K562 (cell line): ENCODE data around the gene WDR90. TPM values are rescaled to one million over a fixed set of nuclear protein-coding genes. Genes with fewer than 3 reads are reported as not detected.

ENCODE experiments used
- ATAC-seq: fragments of 200-7000 bp; cut with Tn5 transposase; 3 replicates; pipeline ENCODE4 v1.9.1; 2020; ENCODE audit warnings: moderate library complexity
- BruUV-seq: library from RNA; stranded (reverse); fragments of 400-500 nt; replicated peaks from 2 replicates; lab custom pipeline; 2021; lab: Mats Ljungman, UMichigan
- CTCF ChIA-PET: fragments of 300-600 bp; formaldehyde crosslinking; extraction: SDS; loops from one replicate; lab custom pipeline; 2021; ENCODE audit warnings: low intra/inter-chr PET ratio; lab: Yijun Ruan, JAX
- POLR2A ChIA-PET: fragments of 300-600, 350-650 bp; sonication (Branson Sonifier 250); formaldehyde crosslinking; extraction: SDS; loops from one replicate; lab custom pipeline; 2021; ENCODE audit warnings: antibody characterized with exemption, inconsistent platforms; lab: Yijun Ruan, JAX
- DNase-seq, 4 experiments: peaks; one replicate each; pipeline versions ENCODE4 v3.0.0 to v3.0.0-alpha.2; 2011 to 2018; ENCODE audit warnings: low spot score in 3 of 4, mixed read lengths in 3 of 4; ENCODE audit errors: extremely low read depth in 1 of 4
- FAIRE-seq: peaks from 2 replicates; lab custom pipeline; 2011; peaks lifted over from hg19 to GRCh38; lab: Jason Lieb, UNC
- H2AFZ ChIP-seq: 2 replicates; pipeline ENCODE4 v1.6.0; 2011; ENCODE audit warnings: low read depth, low read length, control low read depth, inconsistent platforms
- H3K27ac ChIP-seq: fragments of 200-600 bp; 3 replicates; pipeline ENCODE4 v1.8.0; 2011; ENCODE audit warnings: low read depth, mild to moderate bottlenecking, control low read depth, inconsistent platforms, low read length, moderate library complexity, mixed read lengths; ENCODE audit errors: extremely low read depth
- H3K27me3 ChIP-seq, 2 experiments: fragments of 300-600 bp in 1 of 2; 2 replicates in 1 of 2; 3 replicates in 1 of 2; pipeline versions ENCODE4 v1.6.0 to v1.8.0; 2011; ENCODE audit warnings: inconsistent platforms in 2 of 2, low read length in 2 of 2, mild to moderate bottlenecking in 1 of 2, mixed read lengths in 1 of 2, moderate library complexity in 1 of 2; ENCODE audit not compliant: control insufficient read depth in 2 of 2, insufficient read depth in 2 of 2
- H3K36me3 ChIP-seq: fragments of 300-600 bp; 3 replicates; pipeline ENCODE4 v1.8.0; 2011; ENCODE audit warnings: mild to moderate bottlenecking, low read length, inconsistent platforms; ENCODE audit not compliant: control insufficient read depth, insufficient read depth
- H3K4me1 ChIP-seq, 2 experiments: fragments of 200-600 bp in 1 of 2; replicated peaks in 1 of 2; 2 replicates in 1 of 2; 3 replicates in 1 of 2; pipeline versions ENCODE4 v1.5.1 to v1.8.0; 2011; ENCODE audit warnings: inconsistent platforms in 2 of 2, low read length in 2 of 2, mild to moderate bottlenecking in 1 of 2, mixed read lengths in 1 of 2, moderate library complexity in 1 of 2; ENCODE audit not compliant: control insufficient read depth in 2 of 2, insufficient read depth in 2 of 2
- H3K4me2 ChIP-seq: 2 replicates; pipeline ENCODE4 v1.6.1; 2011; ENCODE audit warnings: low read length, control low read depth, inconsistent platforms, mixed read lengths; ENCODE audit not compliant: insufficient read depth
- H3K4me3 ChIP-seq: fragments of 200-600 bp; sonication (generic), shearing (Covaris generic); 2 replicates; pipeline ENCODE4 v1.5.1; 2016; ENCODE audit warnings: control low read depth, inconsistent platforms
- H3K79me2 ChIP-seq: fragments of 200-600 bp; 3 replicates; pipeline ENCODE4 v1.8.0; 2011; ENCODE audit warnings: low read length, inconsistent platforms; ENCODE audit not compliant: control insufficient read depth, insufficient read depth
- H3K9ac ChIP-seq, 2 experiments: 2 replicates each; pipeline versions ENCODE4 v1.6.0 to v1.6.1; 2011; ENCODE audit warnings: low read depth in 2 of 2, low read length in 2 of 2, control low read depth in 1 of 2, inconsistent platforms in 1 of 2, mild to moderate bottlenecking in 1 of 2, mixed read lengths in 1 of 2; ENCODE audit not compliant: insufficient read depth in 1 of 2
- H3K9me1 ChIP-seq: one replicate; pipeline ENCODE4 v1.6.0; 2011; ENCODE audit warnings: inconsistent platforms, mild to moderate bottlenecking, low read length, moderate library complexity; ENCODE audit not compliant: control insufficient read depth, insufficient read depth
- H3K9me3 ChIP-seq: replicated peaks from 2 replicates; pipeline ENCODE4 v1.5.1; 2011; ENCODE audit warnings: low read depth, low read length, inconsistent platforms; ENCODE audit not compliant: control insufficient read depth, insufficient read depth
- H4K20me1 ChIP-seq: replicated peaks from 2 replicates; pipeline ENCODE4 v1.6.1; 2011; ENCODE audit warnings: low read length, inconsistent platforms, mixed read lengths; ENCODE audit not compliant: control insufficient read depth, insufficient read depth
- IRF1 ChIP-seq: sonication (generic); formaldehyde crosslinking; IDR thresholded peaks from 2 replicates; pipeline ENCODE4 v1.8.0; 2022; ENCODE audit warnings: missing genetic modification reagents, mild to moderate bottlenecking, borderline replicate concordance
- MAFG ChIP-seq: fragments of 450-650 bp; conservative IDR thresholded peaks from 2 replicates; pipeline ENCODE4 v1.6.1; 2016; ENCODE audit warnings: missing genetic modification characterization, missing compliant biosample characterization
- WGBS: fragments of 100-300 bp; shearing (Covaris generic); methylation state at CpG from one replicate; pipeline ENCODE4 v1.1.6; 2016; ENCODE audit warnings: low coverage, mixed read lengths; ENCODE audit not compliant: insufficient coverage; ENCODE audit errors: missing lambda C conversion rate; 5-methylcytosine and 5-hydroxymethylcytosine counted together
- in situ Hi-C: fragments of 300-500 bp; cut with MboI; formaldehyde crosslinking; loops from 4 replicates; pipeline ENCODE4 v1.15.0; 2018; ENCODE audit warnings: inconsistent platforms, mixed read lengths
- intact Hi-C: fragments of 100-400 bp; cut with micrococcal nuclease; formaldehyde crosslinking; loops from 2 replicates; pipeline ENCODE4 v1.14.2; 2022
- polyA plus RNA-seq, 8 experiments: library from polyadenylated mRNA; depleted of rRNA in 4 of 8; stranded (reverse) in 5 of 8; unstranded in 3 of 8; fragments of >200 nt; fragmentation: Nextera tagmentation in 2 of 8; fragmentation: Illumina TruSeq in 1 of 8; extraction: Ambion mirVana in 2 of 8; extraction: Trizol in 1 of 8; gene quantifications; 2 replicates each; pipeline versions ENCODE4 v1.2.1 to v1.2.3, GENCODE V29; 2011 to 2014; ENCODE audit warnings: inconsistent platforms in 1 of 8, missing spikeins in 1 of 8
- total RNA-seq, 7 experiments: library from RNA; depleted of rRNA in 6 of 7; stranded (reverse); fragments of >200 nt in 6 of 7; fragmentation: Illumina TruSeq in 2 of 7; extraction: Trizol in 2 of 7; gene quantifications; 2 replicates each; pipeline versions ENCODE4 v1.2.1 to v1.2.3, GENCODE V29; 2011 to 2021; ENCODE audit warnings: low replicate concordance in 1 of 7

The WDR90 gene
- total and polyA plus RNA-seq, 9 of the 15 experiments (the other 6 are each of a cell fraction or from before 2014, with no cell fraction given) = 0.44 to 12.6 (median 3.3) TPM

GRCh38 chr16:644556-644955, 4.6 kb upstream of the WDR90 start:
- peaks cover 7 to 86% of the 10 kb centered on the region in 2 experiments; a peak in 3 of 5 replicates for H3K4me1 ChIP-seq
- FAIRE-seq = no peak

More at GRCh38 chr16:644556-644955, 4.6 kb upstream of the WDR90 start:
- ATAC-seq (no peak), DNase-seq (no peak)
- Histone ChIP-seq H3K9me3 (no peaks in the 10 kb centered on the region), H2AFZ (no peak overlapping the region), H4K20me1 (no peaks in the 10 kb centered on the region), H3K36me3 (peaks cover 51% of the 10 kb centered on the region; the same call in 2 of the 3 replicates), H3K9me1 (no peaks in the 10 kb centered on the region), H3K27ac (no peak overlapping the region; the same call in 2 of the 3 replicates), H3K27me3 (no peaks in the 10 kb centered on the region), H3K79me2 (peaks cover 59% of the 10 kb centered on the region), H3K9ac (no peak overlapping the region; a peak in 1 of 4 replicates), H3K4me2 (no peak overlapping the region), H3K4me3 (no peak overlapping the region)
- no TSS peak for BruUV-seq
- in situ Hi-C loops (no loop called here), intact Hi-C loops (no loop called here)
- 95% methylated on average over 9 of the region's 12 CpGs for WGBS
- TF ChIP-seq MAFG (no peak), IRF1 (CRISPR knock-in tag) (no peak)
- POLR2A ChIA-PET = no interaction called here
- CTCF ChIA-PET = no interaction called here
